Activated CD4-positive, alpha-beta T cell treated with anti-CD3 and anti-CD28 coated beads, Interleukin-2, amount 10 ng/mL, durations not matched to agents 24 days and 14 days (primary cell): ENCODE measurements around the gene ATG13. TPM values are rescaled to one million over a fixed set of nuclear protein-coding genes. Genes with fewer than 3 reads are reported as not detected.

Experiments used
- DNase-seq: peaks from one replicate; pipeline ENCODE4 v3.0.0; 2022
- H3K27ac Mint-ChIP-seq: one replicate; pipeline ENCODE4 v1.8.0; 2022; ENCODE audit warnings: mild to moderate bottlenecking, mixed read lengths
- H3K27me3 Mint-ChIP-seq: one replicate; pipeline ENCODE4 v1.8.0; 2022; ENCODE audit warnings: mixed read lengths
- H3K36me3 Mint-ChIP-seq: one replicate; pipeline ENCODE4 v1.8.0; 2022; ENCODE audit warnings: low read depth, mild to moderate bottlenecking, mixed read lengths
- H3K4me1 Mint-ChIP-seq: one replicate; pipeline ENCODE4 v1.8.0; 2021; ENCODE audit warnings: mixed read lengths
- H3K4me3 Mint-ChIP-seq: one replicate; pipeline ENCODE4 v1.8.0; 2022; ENCODE audit warnings: mild to moderate bottlenecking, moderate library complexity, mixed read lengths
- H3K9me3 Mint-ChIP-seq: one replicate; pipeline ENCODE4 v1.8.0; 2021; ENCODE audit warnings: mixed read lengths
- intact Hi-C: fragments of 100-400 bp; cut with micrococcal nuclease; formaldehyde crosslinking; loops from one replicate; pipeline ENCODE4 v1.15.1; 2023
- total RNA-seq: library from RNA; stranded (reverse); gene quantifications from 2 replicates; pipeline ENCODE4 v1.2.3, GENCODE V29; 2022

The ATG13 gene
- total RNA-seq, 1 donor from 2014 or later: 55.4 TPM

DNA sequence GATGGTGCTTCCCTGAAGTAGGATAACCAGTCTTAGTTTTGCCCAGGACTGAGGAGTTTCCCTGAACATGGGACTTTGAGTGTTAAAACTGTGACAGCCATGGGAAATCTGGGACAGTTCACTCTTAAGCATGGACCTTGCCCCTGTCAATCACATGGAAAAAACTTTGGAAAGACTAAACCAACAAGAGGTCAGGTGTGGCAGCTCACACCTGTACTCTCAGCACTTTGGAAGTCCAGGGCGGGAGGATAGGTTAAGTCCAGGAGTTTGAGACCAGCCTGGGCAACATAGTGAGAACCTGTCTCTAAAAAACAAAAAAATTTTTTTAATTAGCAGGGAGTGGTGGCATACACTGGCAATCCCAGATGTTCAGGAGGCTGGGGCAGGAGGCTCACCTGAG, 20.2 kb upstream of the ATG13 start:
- H3K27ac Mint-ChIP-seq: no peak overlapping the region
- intact Hi-C loops: no loop called here
- H3K27me3 Mint-ChIP-seq: no peaks in the 10 kb centered on the region
- H3K4me3 Mint-ChIP-seq: no peak overlapping the region
- peaks cover 5% of the 10 kb centered on the region for H3K9me3 Mint-ChIP-seq
- peaks cover 18% of the 10 kb centered on the region for H3K4me1 Mint-ChIP-seq
- peaks cover 6% of the 10 kb centered on the region for H3K36me3 Mint-ChIP-seq
- DNase-seq: no peak

DNA sequence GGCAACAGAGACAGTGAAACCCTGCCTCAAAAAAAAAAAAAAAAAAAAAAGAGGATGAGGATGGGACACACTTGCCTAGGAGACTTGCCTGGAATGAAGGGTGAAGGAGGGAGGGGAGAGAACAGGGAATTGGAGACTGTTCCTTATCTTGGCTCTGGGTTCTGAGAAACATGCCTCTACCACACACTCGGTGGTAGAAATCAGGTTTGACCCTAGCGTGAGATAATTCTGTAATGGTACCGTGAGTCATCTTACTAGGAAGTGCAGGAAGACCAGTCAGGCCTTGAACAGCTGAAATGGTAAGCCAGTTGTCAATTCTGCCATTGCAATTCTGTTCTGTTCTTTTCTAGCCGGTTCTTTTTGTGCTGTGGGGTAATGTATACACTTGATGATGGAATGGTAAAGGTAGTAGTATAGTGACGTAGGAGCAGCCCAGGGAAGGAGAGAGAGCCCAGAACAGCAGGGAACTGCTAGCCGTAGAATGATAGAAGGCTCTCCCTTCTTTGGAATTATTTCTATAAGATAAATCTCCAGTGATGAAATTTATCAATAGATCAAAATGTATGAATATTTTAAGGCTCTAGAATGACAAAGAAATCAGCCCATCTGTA, 19.6 kb upstream of the ATG13 start:
- Mint-ChIP-seq H3K27me3 (no peaks in the 10 kb centered on the region), H3K9me3 (peaks cover 5% of the 10 kb centered on the region), H3K4me3 (no peak overlapping the region), H3K36me3 (peaks cover 6% of the 10 kb centered on the region), H3K4me1 (peaks cover 15% of the 10 kb centered on the region), H3K27ac (peak overlapping the region; percentile 52)
- intact Hi-C loops: no loop called here
- no peak for DNase-seq

DNA sequence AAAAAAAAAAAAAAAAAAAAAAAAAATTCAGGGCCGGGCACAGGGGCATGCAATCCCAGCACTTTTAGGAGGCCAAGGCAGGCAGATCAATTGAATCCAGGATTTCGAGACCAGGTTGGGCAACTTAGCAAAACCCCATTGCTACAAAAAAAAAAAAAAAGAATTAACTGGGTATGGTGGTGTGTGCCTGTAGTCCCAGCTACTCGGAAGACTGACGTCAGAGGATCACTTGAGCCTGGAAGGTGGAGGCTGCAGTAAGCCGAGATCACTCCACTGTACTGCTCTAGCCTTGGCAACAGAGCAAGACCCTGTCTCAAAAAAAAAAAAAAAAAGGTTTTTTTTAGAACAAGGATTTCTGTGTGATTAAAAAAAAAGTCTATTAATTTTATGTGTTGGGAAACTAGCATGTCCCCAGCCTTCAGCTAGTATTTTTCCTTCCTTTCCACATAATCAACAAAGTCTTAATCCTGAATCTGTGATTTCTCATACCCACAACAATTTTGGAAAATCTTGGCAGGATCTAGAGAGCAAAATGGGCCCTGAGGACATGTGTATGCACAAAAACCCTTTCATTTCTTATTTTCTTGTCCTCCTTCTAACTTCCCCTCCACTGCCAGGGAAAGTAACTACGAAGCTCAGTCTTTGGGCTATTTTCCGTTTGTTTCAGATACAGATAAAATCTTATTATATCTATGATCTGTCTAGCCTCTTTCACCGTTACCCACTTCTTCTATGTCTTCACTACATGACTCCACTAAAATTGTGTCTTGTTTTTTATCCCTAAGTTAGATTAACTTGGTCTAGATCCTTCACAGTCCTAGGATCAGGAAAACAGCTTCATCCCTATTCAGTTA, 17.8 kb upstream of the ATG13 start:
- Mint-ChIP-seq H3K27ac (no peak overlapping the region), H3K36me3 (peaks cover 3% of the 10 kb centered on the region), H3K9me3 (no peaks in the 10 kb centered on the region)

DNA sequence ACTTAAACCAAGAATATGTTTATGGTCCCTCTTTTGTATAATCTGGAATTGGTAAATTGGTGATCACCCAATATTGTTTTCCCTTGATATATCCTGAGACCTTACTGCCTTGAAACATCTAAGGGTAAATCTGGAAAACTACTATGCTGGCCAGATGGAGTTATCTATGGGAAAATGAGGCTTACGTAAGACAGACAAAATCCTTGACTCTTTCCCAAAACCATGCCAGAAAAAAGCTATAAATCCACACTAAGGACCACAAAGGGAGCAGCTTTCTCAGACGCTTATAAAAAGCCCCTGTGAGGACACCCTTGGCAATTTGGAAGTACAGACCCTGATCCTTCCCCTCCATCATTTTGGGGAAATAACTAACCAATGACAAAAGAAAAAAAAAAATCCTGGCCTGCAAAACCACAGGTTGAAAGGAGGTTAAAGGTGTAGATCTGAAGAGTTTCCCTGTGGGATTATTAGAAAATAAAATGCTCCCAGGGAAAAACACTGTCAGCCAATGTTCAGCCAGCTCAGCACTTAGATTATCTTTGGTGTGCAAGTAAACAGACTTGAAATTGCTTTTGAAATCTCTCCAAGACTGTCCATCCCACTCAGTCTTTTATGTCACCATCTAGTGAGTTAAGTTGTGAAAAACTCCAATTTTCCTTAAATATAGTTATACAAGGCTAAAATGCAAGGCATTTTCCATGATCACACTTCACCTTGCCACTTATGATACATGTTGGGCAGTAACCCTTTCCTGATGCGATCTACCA, 17.0 kb upstream of the ATG13 start:
- H3K36me3 Mint-ChIP-seq: peaks cover 3% of the 10 kb centered on the region
- H3K27me3 Mint-ChIP-seq: no peaks in the 10 kb centered on the region
- no peak overlapping the region for H3K4me3 Mint-ChIP-seq
- no peak for DNase-seq
- H3K27ac Mint-ChIP-seq: no peak overlapping the region
- intact Hi-C loops: no loop called here
- H3K9me3 Mint-ChIP-seq: no peaks in the 10 kb centered on the region
- H3K4me1 Mint-ChIP-seq: peaks cover 6% of the 10 kb centered on the region

More for the DNA sequence above, 17.8 kb upstream of the ATG13 start:
- Mint-ChIP-seq H3K4me1 (peaks cover 6% of the 10 kb centered on the region), H3K4me3 (no peak overlapping the region), H3K27me3 (no peaks in the 10 kb centered on the region)
- DNase-seq: no peak
- intact Hi-C loops: no loop called here

DNA sequence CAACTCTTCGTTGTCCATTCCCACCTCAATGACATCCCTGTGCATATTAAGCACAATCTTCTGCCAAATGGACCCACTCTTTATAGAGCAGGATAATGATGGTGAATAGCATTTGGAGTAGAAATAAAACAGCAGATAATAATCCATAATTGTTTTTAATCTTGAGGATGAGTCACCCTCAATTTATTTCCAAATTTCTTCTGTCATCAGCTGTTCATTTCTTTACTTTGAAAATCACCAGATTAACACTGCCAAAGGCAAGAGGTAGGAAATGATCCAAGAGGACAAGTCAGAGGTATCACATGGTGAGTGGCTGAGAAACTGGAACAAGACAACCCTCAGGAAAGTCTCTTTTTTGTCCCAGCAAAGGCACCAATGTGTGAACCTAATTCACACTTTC, 16.2 kb upstream of the ATG13 start:
- Mint-ChIP-seq H3K4me3 (no peak overlapping the region), H3K27me3 (no peaks in the 10 kb centered on the region), H3K9me3 (no peaks in the 10 kb centered on the region), H3K4me1 (peaks cover 6% of the 10 kb centered on the region), H3K27ac (no peak overlapping the region), H3K36me3 (peaks cover 3% of the 10 kb centered on the region)
- DNase-seq: no peak
- intact Hi-C loops: no loop called here

DNA sequence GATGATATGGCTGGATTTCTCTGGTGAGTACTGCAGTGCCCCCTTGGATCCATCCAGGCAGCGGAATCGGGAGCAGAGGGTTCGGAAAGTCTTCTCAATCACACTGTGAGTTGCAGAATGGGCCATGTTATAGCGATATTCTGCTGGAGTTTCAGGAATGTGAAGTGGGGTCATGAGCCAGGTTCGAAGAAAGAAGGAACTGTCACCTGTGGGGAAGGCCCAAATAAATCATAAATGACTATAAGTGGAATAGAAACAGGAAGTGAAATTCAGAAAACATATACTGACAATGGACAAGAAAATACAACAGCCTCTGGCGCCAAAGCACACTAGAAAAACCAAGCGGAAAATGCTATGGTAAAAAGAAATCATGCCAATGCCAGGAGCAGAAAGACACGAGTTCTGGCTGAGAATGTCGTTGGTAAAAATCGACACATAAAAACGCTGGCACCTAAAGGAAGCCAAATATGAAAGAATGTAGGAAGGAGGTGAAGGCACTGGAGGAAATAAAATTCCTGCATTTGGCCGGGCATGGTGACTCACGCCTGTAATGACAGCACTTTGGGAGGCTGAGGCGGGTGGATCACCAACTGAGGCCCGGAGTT, 13.5 kb upstream of the ATG13 start:
- intact Hi-C loops: no loop called here
- Mint-ChIP-seq H3K27me3 (no peaks in the 10 kb centered on the region), H3K36me3 (no peaks in the 10 kb centered on the region), H3K4me3 (no peak overlapping the region), H3K9me3 (no peaks in the 10 kb centered on the region), H3K4me1 (peaks cover 1% of the 10 kb centered on the region), H3K27ac (no peak overlapping the region)
- DNase-seq: no peak

DNA sequence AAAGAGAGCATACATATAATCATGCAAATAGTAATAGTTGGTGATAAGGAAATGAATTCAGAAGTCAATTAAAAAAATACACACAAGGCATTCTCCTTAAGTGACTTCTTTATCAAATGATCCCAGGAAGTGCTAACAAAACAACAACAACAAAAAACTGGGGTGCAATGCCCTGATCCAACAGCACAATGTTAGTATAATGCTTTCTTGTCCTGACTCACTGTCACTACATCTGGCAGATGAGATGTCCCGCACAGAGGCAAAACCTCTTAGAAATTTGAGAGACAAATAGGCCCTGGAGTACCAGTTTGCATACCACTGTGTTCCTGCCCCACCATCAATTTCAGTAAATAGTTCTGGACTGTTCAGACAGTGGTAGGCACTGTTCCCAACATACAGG, 12.6 kb upstream of the ATG13 start:
- Mint-ChIP-seq H3K27me3 (no peaks in the 10 kb centered on the region), H3K4me3 (no peak overlapping the region), H3K9me3 (no peaks in the 10 kb centered on the region), H3K36me3 (no peaks in the 10 kb centered on the region), H3K27ac (no peak overlapping the region), H3K4me1 (peaks cover 1% of the 10 kb centered on the region)
- DNase-seq: no peak
- intact Hi-C loops: no loop called here

DNA sequence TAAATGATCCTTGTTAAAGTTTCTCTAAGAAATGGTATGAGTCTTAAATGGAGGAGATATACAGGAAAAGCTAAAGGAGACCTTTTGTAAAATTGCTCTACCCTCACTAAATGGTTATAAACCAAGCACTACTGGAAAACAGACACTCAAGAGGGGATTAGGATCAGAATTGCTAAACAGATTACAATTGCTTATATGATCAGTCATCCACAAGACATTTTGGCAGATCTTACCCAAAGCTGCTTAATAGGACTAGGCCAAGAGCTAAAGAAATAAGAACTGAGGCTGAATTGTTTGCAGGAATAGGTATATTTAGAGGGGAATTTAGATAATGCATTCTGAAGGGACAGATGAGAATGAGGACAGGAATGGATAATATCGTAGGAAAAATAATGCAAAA, 9.8 kb upstream of the ATG13 start:
- Mint-ChIP-seq H3K4me3 (no peak overlapping the region), H3K36me3 (no peaks in the 10 kb centered on the region), H3K27me3 (no peaks in the 10 kb centered on the region), H3K9me3 (no peaks in the 10 kb centered on the region), H3K27ac (no peak overlapping the region), H3K4me1 (peaks cover 5% of the 10 kb centered on the region)
- intact Hi-C loops: no loop called here
- no peak for DNase-seq

DNA sequence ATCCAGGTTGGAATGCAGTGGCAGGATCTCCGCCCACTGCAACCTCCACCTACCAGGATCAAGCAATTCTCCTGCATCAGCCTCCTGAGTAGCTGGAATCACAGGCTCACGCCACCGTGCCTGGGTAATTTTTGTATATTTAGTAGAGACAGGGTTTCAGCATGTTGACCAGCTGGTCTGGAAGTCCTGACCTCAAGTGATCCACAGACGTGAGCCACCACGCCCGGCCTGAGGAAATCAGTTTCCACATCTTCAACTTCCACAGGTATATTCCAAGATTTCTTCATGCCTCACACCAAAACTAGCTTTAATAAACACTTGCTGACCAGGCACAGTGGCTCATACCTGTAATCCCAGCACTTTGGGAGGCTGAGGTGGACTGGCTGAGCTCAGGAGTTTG, 8.0 kb upstream of the ATG13 start:
- Mint-ChIP-seq H3K27ac (no peak overlapping the region), H3K27me3 (no peaks in the 10 kb centered on the region), H3K4me3 (no peak overlapping the region), H3K36me3 (no peaks in the 10 kb centered on the region), H3K9me3 (no peaks in the 10 kb centered on the region), H3K4me1 (peaks cover 4% of the 10 kb centered on the region)
- DNase-seq: no peak
- intact Hi-C loops: no loop called here

DNA sequence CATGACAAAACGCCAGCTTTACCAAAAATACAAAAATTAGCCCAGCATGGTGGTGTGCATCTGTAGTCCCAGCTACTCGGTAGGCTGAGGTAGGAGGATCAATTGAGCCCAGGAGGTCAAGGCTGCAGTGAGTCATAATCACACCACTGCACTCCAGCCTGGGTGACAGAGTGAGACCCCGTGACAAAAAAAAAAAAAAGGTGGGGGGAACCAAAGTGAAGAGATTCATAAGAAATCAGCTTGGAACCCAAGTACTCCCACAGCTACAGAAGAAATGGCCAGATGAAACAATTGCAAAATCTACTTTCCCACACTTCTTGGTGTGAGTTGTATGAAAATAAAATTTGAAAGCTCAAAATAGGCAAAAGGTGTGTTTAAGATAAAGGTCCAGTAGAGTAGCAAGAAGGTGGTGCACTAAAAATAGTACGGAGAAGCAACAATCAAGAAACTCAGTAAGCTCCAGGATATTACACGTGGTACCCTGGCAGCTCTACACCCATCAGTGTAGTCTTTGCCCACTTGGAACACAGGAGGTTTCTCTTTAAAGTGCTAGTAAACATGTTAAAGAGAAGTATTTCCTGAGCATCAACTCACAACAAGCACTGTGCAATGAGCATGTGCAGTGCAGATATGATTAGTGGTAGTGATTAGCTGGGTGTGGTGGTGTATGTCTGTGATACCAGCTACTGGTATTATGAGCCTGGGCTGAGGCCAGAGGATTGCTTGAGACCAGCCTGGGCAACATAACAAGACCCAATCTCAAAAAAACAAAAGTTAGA, 5.6 kb upstream of the ATG13 start:
- H3K36me3 Mint-ChIP-seq: no peaks in the 10 kb centered on the region
- no peak overlapping the region for H3K27ac Mint-ChIP-seq
- no peaks in the 10 kb centered on the region for H3K9me3 Mint-ChIP-seq
- no peak overlapping the region for H3K4me3 Mint-ChIP-seq
- DNase-seq: no peak
- H3K27me3 Mint-ChIP-seq: no peaks in the 10 kb centered on the region
- intact Hi-C loops: no loop called here
- peaks cover 15% of the 10 kb centered on the region for H3K4me1 Mint-ChIP-seq

DNA sequence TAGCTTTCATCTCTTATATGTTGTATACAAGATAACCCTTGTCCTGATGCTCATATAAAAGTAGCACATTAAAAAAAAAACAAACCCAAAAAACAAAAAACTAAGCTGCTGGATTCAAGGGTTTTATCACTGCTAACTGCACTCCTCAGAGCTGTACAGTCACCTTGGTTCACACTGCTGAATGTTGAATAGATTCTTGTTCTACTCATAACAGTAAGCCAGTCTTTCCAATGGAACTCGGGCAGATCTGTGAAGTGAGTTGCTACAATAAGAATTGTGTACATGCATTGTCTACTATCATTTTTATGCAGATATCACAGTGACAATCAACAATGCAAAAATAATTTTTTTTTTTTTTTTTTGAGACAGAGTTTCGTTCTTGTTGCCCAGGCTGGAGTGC, 5.0 kb upstream of the ATG13 start:
- Mint-ChIP-seq H3K36me3 (no peaks in the 10 kb centered on the region), H3K27ac (no peak overlapping the region), H3K9me3 (no peaks in the 10 kb centered on the region), H3K4me1 (peaks cover 15% of the 10 kb centered on the region), H3K27me3 (no peaks in the 10 kb centered on the region), H3K4me3 (no peak overlapping the region)
- no peak for DNase-seq
- intact Hi-C loops: no loop called here

DNA sequence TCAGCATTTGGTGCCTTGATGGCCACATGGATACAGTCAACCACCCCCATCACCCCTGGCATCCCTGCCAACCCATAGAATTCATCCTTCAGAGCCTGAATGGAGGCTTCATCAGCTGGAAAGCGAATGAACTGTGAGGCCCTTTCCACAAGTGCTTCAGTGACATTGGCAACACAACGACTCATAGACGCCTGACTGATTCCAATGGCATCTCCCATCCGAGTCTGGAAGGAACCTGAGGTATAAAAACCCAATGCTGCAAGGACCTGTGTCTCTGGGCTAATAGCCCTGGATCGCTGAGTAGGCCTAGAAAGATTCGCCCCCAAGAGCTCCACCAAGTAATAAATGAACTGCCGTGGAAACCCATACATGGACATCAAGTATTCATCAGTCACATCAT, 1.6 kb upstream of the ATG13 start:
- Mint-ChIP-seq H3K9me3 (no peaks in the 10 kb centered on the region), H3K27ac (no peak overlapping the region), H3K4me3 (peak overlapping the region; percentile 93), H3K27me3 (no peaks in the 10 kb centered on the region), H3K36me3 (peaks cover 5% of the 10 kb centered on the region), H3K4me1 (peaks cover 29% of the 10 kb centered on the region)
- intact Hi-C loops: loop anchor here (2.0 to 5.0 kb wide), 2 partner anchors 55 to 123 kb away; no protein-coding TSS in a partner anchor
- DNase-seq: peak; percentile 59

DNA sequence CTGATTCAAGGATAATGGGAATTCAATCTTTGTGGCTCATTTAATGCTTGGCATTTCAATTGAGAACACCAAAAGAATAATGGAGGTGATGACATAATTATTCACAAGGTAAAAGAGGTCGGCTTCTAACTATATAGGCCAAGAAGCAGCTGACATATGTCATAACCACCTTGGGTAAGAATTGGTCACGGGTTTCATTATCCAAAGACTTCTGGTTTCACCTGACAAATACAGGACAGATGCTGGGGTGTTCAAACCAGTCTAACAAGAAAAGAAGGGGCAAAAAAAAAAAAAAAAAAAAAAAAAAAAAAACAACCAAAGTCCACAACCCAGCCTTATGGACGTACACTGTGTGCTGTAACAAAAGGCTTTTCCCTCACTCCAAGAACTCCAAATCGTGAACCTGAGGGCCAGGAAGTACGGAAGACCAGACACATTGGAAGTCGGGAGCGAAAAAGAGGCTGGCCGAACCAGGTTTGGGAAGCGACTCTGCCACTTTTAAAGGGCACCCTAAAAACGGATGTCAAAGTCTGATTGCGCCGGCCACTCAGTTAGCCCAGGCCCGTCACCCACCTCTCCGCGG, 711 bp upstream of the ATG13 start:
- no peaks in the 10 kb centered on the region for H3K27me3 Mint-ChIP-seq
- intact Hi-C loops: loop anchor here (1.0 to 5.0 kb wide), 6 partner anchors 22 to 320 kb away; partner anchors contain the start of genes AMBRA1, ARHGAP1 and CSTPP1
- DNase-seq: no peak
- H3K4me3 Mint-ChIP-seq: peak overlapping the region; percentile 93
- peaks cover 35% of the 10 kb centered on the region for H3K4me1 Mint-ChIP-seq
- H3K9me3 Mint-ChIP-seq: no peaks in the 10 kb centered on the region
- peak overlapping the region; percentile 100 for H3K27ac Mint-ChIP-seq
- peaks cover 11% of the 10 kb centered on the region for H3K36me3 Mint-ChIP-seq
